Astrocyte (in vitro differentiated cells and primary cell): ENCODE results near the gene CELSR2.

Experiments used
- EZH2 ChIP-seq: IDR thresholded peaks from 2 replicates; pipeline ENCODE4 v1.6.1; 2012; ENCODE audit warnings: mild to moderate bottlenecking, low read length, inconsistent platforms; ENCODE audit not compliant: insufficient read depth
- TF ChIP-seq, protein P1 (sequence below): IDR thresholded peaks from 2 replicates; pipeline ENCODE4 v1.5.1; 2011; ENCODE audit warnings: low read depth, mild to moderate bottlenecking, inconsistent platforms, low read length, moderate library complexity; ENCODE audit not compliant: insufficient read depth

DNA sequence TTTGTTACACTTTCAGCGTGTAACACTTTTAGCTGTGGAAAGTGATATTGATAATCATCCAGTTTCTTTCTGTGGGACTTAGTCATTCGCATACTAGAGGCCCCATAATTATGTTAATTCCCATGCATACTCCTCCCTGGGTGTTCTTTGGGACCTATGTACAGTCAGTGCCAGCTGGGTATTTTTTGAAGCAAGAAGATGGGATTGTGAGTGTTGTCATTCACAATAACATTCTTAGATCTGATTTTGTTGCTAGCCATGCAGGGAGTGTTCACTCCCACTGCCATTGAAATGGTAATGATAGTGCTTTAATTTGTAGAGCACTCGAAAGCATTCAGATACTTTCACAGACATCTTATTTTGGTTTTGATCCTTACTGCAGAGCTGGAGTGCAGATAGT is 24.0 kb upstream of the CELSR2 start:
- TF ChIP-seq, protein P1, sequence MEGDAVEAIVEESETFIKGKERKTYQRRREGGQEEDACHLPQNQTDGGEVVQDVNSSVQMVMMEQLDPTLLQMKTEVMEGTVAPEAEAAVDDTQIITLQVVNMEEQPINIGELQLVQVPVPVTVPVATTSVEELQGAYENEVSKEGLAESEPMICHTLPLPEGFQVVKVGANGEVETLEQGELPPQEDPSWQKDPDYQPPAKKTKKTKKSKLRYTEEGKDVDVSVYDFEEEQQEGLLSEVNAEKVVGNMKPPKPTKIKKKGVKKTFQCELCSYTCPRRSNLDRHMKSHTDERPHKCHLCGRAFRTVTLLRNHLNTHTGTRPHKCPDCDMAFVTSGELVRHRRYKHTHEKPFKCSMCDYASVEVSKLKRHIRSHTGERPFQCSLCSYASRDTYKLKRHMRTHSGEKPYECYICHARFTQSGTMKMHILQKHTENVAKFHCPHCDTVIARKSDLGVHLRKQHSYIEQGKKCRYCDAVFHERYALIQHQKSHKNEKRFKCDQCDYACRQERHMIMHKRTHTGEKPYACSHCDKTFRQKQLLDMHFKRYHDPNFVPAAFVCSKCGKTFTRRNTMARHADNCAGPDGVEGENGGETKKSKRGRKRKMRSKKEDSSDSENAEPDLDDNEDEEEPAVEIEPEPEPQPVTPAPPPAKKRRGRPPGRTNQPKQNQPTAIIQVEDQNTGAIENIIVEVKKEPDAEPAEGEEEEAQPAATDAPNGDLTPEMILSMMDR = no peak
- no peak for TF ChIP-seq EZH2
